ENCODE results near the gene FYB1. TPM values are rescaled to one million over a fixed set of nuclear protein-coding genes. Genes with fewer than 3 reads are reported as not detected.
"Not testable (repeated sequence)": the region's sequence is repeated elsewhere in the genome, so short reads cannot be mapped to it uniquely, and the experiment has no call there.

Gene FYB1
- total RNA-seq, 1 experiment from 2014 or later: not detected

DNA sequence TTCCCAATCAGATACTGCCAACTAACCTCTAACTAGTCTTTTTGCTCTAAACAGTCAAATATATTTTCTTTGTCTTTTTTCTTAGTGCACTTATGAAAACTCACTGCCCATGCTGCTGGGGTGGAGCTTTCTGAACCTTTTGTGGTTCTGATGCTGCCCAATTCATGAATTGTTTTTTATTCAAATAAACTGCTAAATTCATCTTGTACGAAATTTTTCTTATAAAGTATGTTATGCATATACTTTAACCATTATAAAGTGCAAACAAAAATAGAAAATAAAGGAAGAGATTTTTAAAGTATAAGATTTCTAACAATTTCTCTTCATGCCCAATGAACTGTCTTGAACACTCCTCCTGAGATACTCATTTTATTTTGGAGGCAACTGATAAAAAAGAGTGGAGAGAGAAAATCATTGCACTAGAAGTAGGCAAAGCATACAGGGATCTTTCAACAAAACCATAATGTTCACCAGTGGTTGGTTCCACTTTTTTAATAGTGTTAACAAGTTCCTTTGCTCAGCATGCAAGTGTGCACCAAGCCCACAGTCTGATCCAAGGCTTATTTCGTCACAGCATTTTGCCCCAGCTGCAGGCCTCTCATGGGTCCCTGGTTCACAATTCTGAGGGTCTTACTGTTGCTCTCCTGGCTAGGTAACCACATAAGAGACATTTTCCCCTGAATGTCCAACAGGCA is 6.2 kb upstream of the FYB1 start:
- no peaks in the 10 kb centered on the region for H3K4me1 ChIP-seq (ENCODE audit: insufficient read depth, low read length, poor library complexity, severe bottlenecking)
- BruUV-seq (replicated peaks): no TSS peak
- H3K27ac ChIP-seq (ENCODE audit: low read depth, low read length, poor library complexity, severe bottlenecking): no peak overlapping the region
- no peaks in the 10 kb centered on the region for H3K9me3 ChIP-seq (ENCODE audit: low read depth, low read length, poor library complexity, severe bottlenecking)
- no peaks in the 10 kb centered on the region for H3K36me3 ChIP-seq (ENCODE audit: insufficient read depth, low read length, poor library complexity, severe bottlenecking)
- H3K4me3 ChIP-seq (ENCODE audit: low read depth, low read length, poor library complexity, severe bottlenecking): no peak overlapping the region
- intact Hi-C loops (cut with micrococcal nuclease; ENCODE audit: unreplicated experiment): no loop called here
- ChIA-PET POLR2A (ENCODE audit: low non-redundant PET) (no interaction called here), CTCF (no interaction called here)
- no peak for DNase-seq (ENCODE audit: low spot score)
- TF ChIP-seq, protein P1, sequence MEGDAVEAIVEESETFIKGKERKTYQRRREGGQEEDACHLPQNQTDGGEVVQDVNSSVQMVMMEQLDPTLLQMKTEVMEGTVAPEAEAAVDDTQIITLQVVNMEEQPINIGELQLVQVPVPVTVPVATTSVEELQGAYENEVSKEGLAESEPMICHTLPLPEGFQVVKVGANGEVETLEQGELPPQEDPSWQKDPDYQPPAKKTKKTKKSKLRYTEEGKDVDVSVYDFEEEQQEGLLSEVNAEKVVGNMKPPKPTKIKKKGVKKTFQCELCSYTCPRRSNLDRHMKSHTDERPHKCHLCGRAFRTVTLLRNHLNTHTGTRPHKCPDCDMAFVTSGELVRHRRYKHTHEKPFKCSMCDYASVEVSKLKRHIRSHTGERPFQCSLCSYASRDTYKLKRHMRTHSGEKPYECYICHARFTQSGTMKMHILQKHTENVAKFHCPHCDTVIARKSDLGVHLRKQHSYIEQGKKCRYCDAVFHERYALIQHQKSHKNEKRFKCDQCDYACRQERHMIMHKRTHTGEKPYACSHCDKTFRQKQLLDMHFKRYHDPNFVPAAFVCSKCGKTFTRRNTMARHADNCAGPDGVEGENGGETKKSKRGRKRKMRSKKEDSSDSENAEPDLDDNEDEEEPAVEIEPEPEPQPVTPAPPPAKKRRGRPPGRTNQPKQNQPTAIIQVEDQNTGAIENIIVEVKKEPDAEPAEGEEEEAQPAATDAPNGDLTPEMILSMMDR (conservative IDR thresholded peaks at IDR 0.05; ENCODE audit: low read depth, low read length): no peak
- no peak for TF ChIP-seq EZH2 (IDR thresholded peaks at IDR 0.05; ENCODE audit: borderline replicate concordance, low read depth, low read length, poor library complexity, severe bottlenecking)
- no peaks in the 10 kb centered on the region for H3K27me3 ChIP-seq (replicated peaks; ENCODE audit: insufficient read depth, low read depth, low read length, poor library complexity)

DNA sequence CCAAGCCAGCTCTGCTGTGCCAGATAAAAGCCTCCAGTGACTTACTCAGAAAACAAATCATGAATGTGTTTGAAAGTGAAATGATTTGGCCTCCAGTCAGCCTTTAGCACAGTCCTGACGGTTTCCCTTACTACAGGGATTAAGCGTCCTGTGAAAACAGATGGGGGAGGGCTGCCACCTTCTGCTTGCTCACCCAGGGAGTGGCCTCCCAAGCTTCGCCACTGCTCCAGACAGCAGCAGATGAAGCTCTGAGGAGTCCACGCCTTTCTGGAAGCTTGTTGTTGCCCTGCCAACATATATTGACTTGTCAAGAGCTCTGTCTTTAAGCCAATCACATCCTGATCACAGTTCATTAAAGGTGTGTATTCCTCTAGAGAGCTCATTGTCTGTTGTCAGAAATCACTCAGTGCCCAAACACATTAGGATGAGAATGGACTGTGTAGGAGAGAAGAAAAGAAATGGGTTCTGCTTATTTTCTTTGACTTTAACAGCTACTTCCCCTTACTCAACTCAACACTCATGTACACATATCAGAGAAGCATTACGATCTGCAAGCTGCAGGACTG is 4.9 kb upstream of the FYB1 start:
- Histone ChIP-seq H3K27ac (ENCODE audit: low read depth, low read length, poor library complexity, severe bottlenecking) (no peak overlapping the region), H3K27me3 (replicated peaks; ENCODE audit: insufficient read depth, low read depth, low read length, poor library complexity) (no peaks in the 10 kb centered on the region), H3K36me3 (ENCODE audit: insufficient read depth, low read length, poor library complexity, severe bottlenecking) (no peaks in the 10 kb centered on the region), H3K4me1 (ENCODE audit: insufficient read depth, low read length, poor library complexity, severe bottlenecking) (no peaks in the 10 kb centered on the region), H3K9me3 (ENCODE audit: low read depth, low read length, poor library complexity, severe bottlenecking) (no peaks in the 10 kb centered on the region), H3K4me3 (ENCODE audit: low read depth, low read length, poor library complexity, severe bottlenecking) (no peak overlapping the region)
- intact Hi-C loops (cut with micrococcal nuclease; ENCODE audit: unreplicated experiment): no loop called here
- ChIA-PET CTCF (no interaction called here), POLR2A (ENCODE audit: low non-redundant PET) (no interaction called here)
- no TSS peak for BruUV-seq (replicated peaks)
- no peak for DNase-seq (ENCODE audit: low spot score)
- TF ChIP-seq, protein P1 (conservative IDR thresholded peaks at IDR 0.05; ENCODE audit: low read depth, low read length): no peak
- no peak for TF ChIP-seq EZH2 (IDR thresholded peaks at IDR 0.05; ENCODE audit: borderline replicate concordance, low read depth, low read length, poor library complexity, severe bottlenecking)

DNA sequence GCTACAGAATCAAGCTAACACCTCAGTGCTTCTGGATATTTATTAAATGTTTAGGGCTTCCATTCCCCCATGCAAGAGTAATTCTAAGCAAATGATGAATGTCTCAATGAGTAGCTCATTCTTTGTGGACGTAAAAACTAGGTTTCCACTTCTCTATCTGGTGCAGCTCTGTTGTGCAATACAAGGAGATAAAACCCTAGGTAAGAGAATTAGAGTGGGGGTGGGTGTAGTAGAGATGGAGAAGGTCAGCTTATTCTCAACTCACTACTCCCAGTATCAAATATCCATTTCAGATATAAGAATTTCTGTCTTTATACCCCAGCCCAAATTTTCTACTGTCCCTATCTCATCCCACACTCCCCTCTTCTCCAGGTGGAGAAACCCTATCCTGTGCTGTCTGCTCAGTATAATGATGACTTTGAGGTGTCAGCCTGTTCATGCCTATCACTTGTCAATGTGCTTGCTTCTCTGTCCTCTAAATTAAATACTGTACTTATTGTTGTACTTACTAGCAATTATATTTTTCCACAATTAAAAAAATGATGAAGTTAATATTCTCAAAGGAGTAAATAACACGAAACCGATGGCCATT is 4.3 kb upstream of the FYB1 start:
- Histone ChIP-seq H3K27ac (ENCODE audit: low read depth, low read length, poor library complexity, severe bottlenecking) (no peak overlapping the region), H3K27me3 (replicated peaks; ENCODE audit: insufficient read depth, low read depth, low read length, poor library complexity) (no peaks in the 10 kb centered on the region), H3K9me3 (ENCODE audit: low read depth, low read length, poor library complexity, severe bottlenecking) (no peaks in the 10 kb centered on the region), H3K36me3 (ENCODE audit: insufficient read depth, low read length, poor library complexity, severe bottlenecking) (no peaks in the 10 kb centered on the region), H3K4me1 (ENCODE audit: insufficient read depth, low read length, poor library complexity, severe bottlenecking) (no peaks in the 10 kb centered on the region), H3K4me3 (ENCODE audit: low read depth, low read length, poor library complexity, severe bottlenecking) (no peak overlapping the region)
- ChIA-PET CTCF (no interaction called here), POLR2A (ENCODE audit: low non-redundant PET) (no interaction called here)
- no peak for DNase-seq (ENCODE audit: low spot score)
- BruUV-seq (replicated peaks): no TSS peak
- TF ChIP-seq EZH2 (IDR thresholded peaks at IDR 0.05; ENCODE audit: borderline replicate concordance, low read depth, low read length, poor library complexity, severe bottlenecking): no peak
- TF ChIP-seq, protein P1 (conservative IDR thresholded peaks at IDR 0.05; ENCODE audit: low read depth, low read length): no peak
- intact Hi-C loops (cut with micrococcal nuclease; ENCODE audit: unreplicated experiment): no loop called here

DNA sequence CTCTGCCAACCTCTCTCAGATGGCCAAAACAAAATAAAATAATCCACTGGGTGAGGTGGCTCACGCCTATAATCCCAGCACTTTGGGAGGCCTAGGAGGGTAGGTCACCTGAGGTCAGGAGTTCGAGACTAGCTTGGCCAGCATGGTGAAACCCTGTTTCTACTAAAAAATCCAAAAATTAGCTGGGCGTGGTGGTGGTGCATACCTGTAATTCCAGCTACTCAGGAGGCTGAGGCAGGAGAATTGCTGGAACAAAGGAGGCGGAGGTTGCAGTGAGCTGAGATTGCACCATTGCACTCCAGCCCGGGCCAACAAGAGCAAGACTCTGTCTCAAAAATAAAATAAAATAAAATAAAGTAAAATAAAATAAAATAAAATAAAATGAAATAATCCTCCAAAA is 2.3 kb upstream of the FYB1 start:
- intact Hi-C loops (cut with micrococcal nuclease; ENCODE audit: unreplicated experiment); H3K27me3 ChIP-seq (replicated peaks; ENCODE audit: insufficient read depth, low read depth, low read length, poor library complexity); H3K36me3 ChIP-seq (ENCODE audit: insufficient read depth, low read length, poor library complexity, severe bottlenecking); H3K4me1 ChIP-seq (ENCODE audit: insufficient read depth, low read length, poor library complexity, severe bottlenecking); POLR2A ChIA-PET (ENCODE audit: low non-redundant PET); DNase-seq (ENCODE audit: low spot score); H3K4me3 ChIP-seq (ENCODE audit: low read depth, low read length, poor library complexity, severe bottlenecking); CTCF ChIA-PET; BruUV-seq (replicated peaks); H3K27ac ChIP-seq (ENCODE audit: low read depth, low read length, poor library complexity, severe bottlenecking); H3K9me3 ChIP-seq (ENCODE audit: low read depth, low read length, poor library complexity, severe bottlenecking): not testable (repeated sequence)

All from A673 (cell line).